GM12892 (cell line): ENCODE data around the gene GRID1.

Experiments used
- POLR2A ChIP-seq: IDR thresholded peaks from 2 replicates; pipeline ENCODE4 v1.6.1; 2011; ENCODE audit warnings: low read depth, low read length, control low read depth
- TAF1 ChIP-seq: IDR thresholded peaks from 2 replicates; pipeline ENCODE4 v1.6.1; 2011; ENCODE audit warnings: low read depth, mild to moderate bottlenecking, control low read depth, low read length, borderline replicate concordance

DNA sequence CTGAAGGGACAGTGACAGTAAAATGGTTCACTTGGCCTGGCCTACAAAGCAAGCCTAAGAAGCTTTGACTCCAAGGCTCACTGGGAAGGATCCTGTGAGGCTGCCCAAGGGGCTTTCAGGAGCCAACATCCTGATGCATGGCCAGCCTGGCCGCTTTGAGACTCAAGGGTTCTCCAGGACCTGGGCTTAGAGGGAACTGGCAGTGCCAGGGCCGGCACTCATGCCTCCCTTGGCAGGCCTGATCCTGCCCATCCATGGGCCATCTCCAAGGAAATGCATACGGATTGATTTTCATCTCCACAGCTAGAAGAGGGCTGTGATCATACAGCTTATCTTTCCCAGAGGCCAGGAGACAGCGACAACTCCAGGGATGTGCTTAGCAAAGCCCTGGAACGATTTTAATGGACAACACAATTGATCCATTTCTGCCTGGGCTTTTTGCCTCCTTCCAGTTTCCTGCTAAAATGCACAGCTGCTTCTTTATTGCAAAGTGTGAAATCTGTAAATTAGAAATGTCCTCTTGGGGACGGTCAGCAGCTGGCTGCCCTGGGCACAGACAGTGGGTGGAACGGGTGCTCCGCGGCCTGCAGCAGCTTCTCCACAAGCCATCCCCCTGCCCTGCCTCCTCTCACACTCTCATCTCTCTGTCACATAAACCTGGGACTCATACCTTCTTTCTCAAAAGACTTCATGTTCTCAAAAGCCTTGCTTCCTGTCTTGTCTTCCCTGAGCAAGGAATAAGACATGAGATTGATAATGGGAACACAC is 288.5 kb downstream of the GRID1 start:
- TF ChIP-seq TAF1 (no peak), POLR2A (no peak)
